HG02763 (cell line): ENCODE data around the gene GRAP2.
A peak's percentile ranks its signal among the peaks of the same experiment; 100 is the strongest.

Experiments
- ATAC-seq: cut with Tn5 transposase; IDR thresholded peaks from one replicate; pipeline ENCODE4 v1.9.1; 2021; ENCODE audit warnings: mild to moderate bottlenecking, moderate library complexity; ENCODE audit not compliant: unreplicated experiment

The GRAP2 gene

GRCh38 chr22:39960791-39961746 is 60.2 kb downstream of the GRAP2 start:
- ATAC-seq, result peak; percentile 65

- ATAC-seq, result no peak
Observed at GRCh38 chr22:39962071-39962470, 61.2 kb downstream of the GRAP2 start.

GRCh38 chr22:39965748-39966147 is 64.9 kb downstream of the GRAP2 start:
- no peak for ATAC-seq

GRCh38 chr22:39966470-39966869 is 65.6 kb downstream of the GRAP2 start:
- ATAC-seq, result no peak

- ATAC-seq, result no peak
Observed at GRCh38 chr22:39967103-39967829, 66.4 kb downstream of the GRAP2 start.

- ATAC-seq, result no peak
Observed at GRCh38 chr22:39967996-39968972, 67.4 kb downstream of the GRAP2 start.

GRCh38 chr22:39970742-39971141 is 69.9 kb downstream of the GRAP2 start:
- no peak for ATAC-seq

GRCh38 chr22:39972641-39973040 is 71.8 kb downstream of the GRAP2 start:
- no peak for ATAC-seq

- ATAC-seq, result no peak
Observed at GRCh38 chr22:39973656-39974055, 72.8 kb downstream of the GRAP2 start.

GRCh38 chr22:39974065-39974464 is 73.2 kb downstream of the GRAP2 start:
- no peak for ATAC-seq

GRCh38 chr22:39979048-39979447 is 78.2 kb downstream of the GRAP2 start:
- ATAC-seq, result no peak

GRCh38 chr22:39979458-39979857 is 78.6 kb downstream of the GRAP2 start:
- no peak for ATAC-seq

GRCh38 chr22:39980596-39980995 is 79.7 kb downstream of the GRAP2 start:
- ATAC-seq, result no peak

- no peak for ATAC-seq
Observed at GRCh38 chr22:39983346-39983745, 82.5 kb downstream of the GRAP2 start.

GRCh38 chr22:39984006-39984405 is 83.1 kb downstream of the GRAP2 start:
- ATAC-seq, result no peak

GRCh38 chr22:39984746-39985145 is 83.9 kb downstream of the GRAP2 start:
- ATAC-seq, result no peak

- no peak for ATAC-seq
Observed at GRCh38 chr22:39985383-39986035, 84.6 kb downstream of the GRAP2 start.

GRCh38 chr22:39988386-39989114 is 87.7 kb downstream of the GRAP2 start:
- ATAC-seq, result no peak

- no peak for ATAC-seq
Observed at GRCh38 chr22:39989633-39990032, 88.7 kb downstream of the GRAP2 start.

- no peak for ATAC-seq
Observed at GRCh38 chr22:39990686-39991085, 89.8 kb downstream of the GRAP2 start.
